HepG2 (cell line): ENCODE data around the gene PRSS12. TPM values are rescaled to one million over a fixed set of nuclear protein-coding genes. Genes with fewer than 3 reads are reported as not detected.
A peak's percentile ranks its signal among the peaks of the same experiment; 100 is the strongest.

ENCODE experiments used
- ATRX ChIP-seq: sonication (generic); formaldehyde crosslinking; IDR thresholded peaks from 2 replicates; pipeline ENCODE4 v1.4.0; 2020; ENCODE audit warnings: missing genetic modification reagents, borderline replicate concordance
- MBD4 ChIP-seq: IDR thresholded peaks from 2 replicates; pipeline ENCODE4 v1.6.1; 2012; ENCODE audit warnings: low read length, inconsistent platforms, borderline replicate concordance
- MIER3 ChIP-seq: IDR thresholded peaks from 2 replicates; pipeline ENCODE4 v1.6.1; 2016; ENCODE audit warnings: missing compliant biosample characterization, borderline replicate concordance
- MTF1 ChIP-seq: sonication (generic); formaldehyde crosslinking; IDR thresholded peaks from 2 replicates; pipeline ENCODE4 v1.5.0; 2020; ENCODE audit warnings: missing genetic modification reagents
- NFIC ChIP-seq: IDR thresholded peaks from 2 replicates; pipeline ENCODE4 v1.6.1; 2012; ENCODE audit warnings: mild to moderate bottlenecking, low read length, inconsistent platforms
- SMAD1 ChIP-seq: sonication (generic); formaldehyde crosslinking; IDR thresholded peaks from 2 replicates; pipeline ENCODE4 v1.4.0; 2020; ENCODE audit warnings: missing genetic modification reagents, low read depth, mild to moderate bottlenecking, borderline replicate concordance
- SMAD9 ChIP-seq: sonication (generic); formaldehyde crosslinking; IDR thresholded peaks from 2 replicates; pipeline ENCODE4 v1.5.1; 2020; ENCODE audit warnings: mild to moderate bottlenecking, missing genetic modification reagents
- ZNF101 ChIP-seq: sonication (generic); formaldehyde crosslinking; IDR thresholded peaks from 2 replicates; pipeline ENCODE4 v1.4.0; 2020; ENCODE audit warnings: mild to moderate bottlenecking, low read depth, missing genetic modification reagents, borderline replicate concordance
- ZNF3 ChIP-seq: IDR thresholded peaks from 2 replicates; pipeline ENCODE4 v1.7.0; 2017; ENCODE audit warnings: inconsistent platforms
- ZNF556 ChIP-seq: sonication (generic); formaldehyde crosslinking; IDR thresholded peaks from 2 replicates; pipeline ENCODE4 v1.4.0; 2020; ENCODE audit warnings: mild to moderate bottlenecking, missing genetic modification reagents, borderline replicate concordance
- ZNF652 ChIP-seq: IDR thresholded peaks from 2 replicates; pipeline ENCODE4 v1.6.1; 2016; ENCODE audit warnings: low read depth, borderline replicate concordance
- ZNF788 ChIP-seq: sonication (generic); formaldehyde crosslinking; IDR thresholded peaks from 2 replicates; pipeline ENCODE4 v1.5.0; 2020; ENCODE audit warnings: mild to moderate bottlenecking, missing genetic modification reagents, borderline replicate concordance
- ZNF839 ChIP-seq: sonication (generic); formaldehyde crosslinking; IDR thresholded peaks from 2 replicates; pipeline ENCODE4 v1.4.0; 2020; ENCODE audit warnings: missing genetic modification reagents, mild to moderate bottlenecking, borderline replicate concordance
- polyA plus RNA-seq, 8 experiments: library from polyadenylated mRNA; depleted of rRNA in 3 of 8; stranded (reverse) in 7 of 8; unstranded in 1 of 8; fragments of >200 nt; fragmentation: Illumina TruSeq in 4 of 8; extraction: Trizol in 4 of 8; gene quantifications; 2 replicates each; pipeline versions ENCODE4 v1.2.1 to v1.2.3, GENCODE V29; 2011 to 2016; ENCODE audit warnings: low read depth in 4 of 8, missing spikeins in 1 of 8, mixed read lengths in 1 of 8; ENCODE audit not compliant: insufficient read depth in 1 of 8
- total RNA-seq, 5 experiments: library from RNA; depleted of rRNA; stranded (reverse); fragments of >200 nt; fragmentation: Illumina TruSeq; extraction: Trizol; gene quantifications; 2 replicates each; pipeline ENCODE4 v1.2.3, GENCODE V29; 2016; ENCODE audit warnings: low read depth in 1 of 5
- TF ChIP-seq, protein P1 (sequence below): IDR thresholded peaks from 2 replicates; pipeline ENCODE4 v1.6.1; 2016; ENCODE audit warnings: low read depth, borderline replicate concordance
- TF ChIP-seq, protein P2 (sequence below): sonication (generic); formaldehyde crosslinking; IDR thresholded peaks from 2 replicates; pipeline ENCODE4 v1.5.1; 2020; ENCODE audit warnings: missing genetic modification reagents, mild to moderate bottlenecking, borderline replicate concordance
- TF ChIP-seq, protein P3 (sequence below): fragments of 450-650 bp; IDR thresholded peaks from 2 replicates; pipeline ENCODE4 v1.6.1; 2017
- TF ChIP-seq, protein P4 (sequence below): sonication (generic); formaldehyde crosslinking; IDR thresholded peaks from 2 replicates; pipeline ENCODE4 v1.5.0; 2020; ENCODE audit warnings: mild to moderate bottlenecking, missing genetic modification reagents
- TF ChIP-seq, protein P5 (sequence below): sonication (generic); formaldehyde crosslinking; IDR thresholded peaks from 2 replicates; pipeline ENCODE4 v1.4.0; 2020; ENCODE audit warnings: missing genetic modification reagents; ENCODE audit errors: not compliant biosample characterization
- TF ChIP-seq, protein P6 (sequence below): sonication (generic); formaldehyde crosslinking; IDR thresholded peaks from 2 replicates; pipeline ENCODE4 v1.4.0; 2020; ENCODE audit warnings: missing genetic modification reagents

PRSS12 gene
- total and polyA plus RNA-seq, 2 of the 13 experiments (the other 11 are each of a cell fraction or from before 2014, with no cell fraction given) = 0.02 TPM; not detected in 1

DNA sequence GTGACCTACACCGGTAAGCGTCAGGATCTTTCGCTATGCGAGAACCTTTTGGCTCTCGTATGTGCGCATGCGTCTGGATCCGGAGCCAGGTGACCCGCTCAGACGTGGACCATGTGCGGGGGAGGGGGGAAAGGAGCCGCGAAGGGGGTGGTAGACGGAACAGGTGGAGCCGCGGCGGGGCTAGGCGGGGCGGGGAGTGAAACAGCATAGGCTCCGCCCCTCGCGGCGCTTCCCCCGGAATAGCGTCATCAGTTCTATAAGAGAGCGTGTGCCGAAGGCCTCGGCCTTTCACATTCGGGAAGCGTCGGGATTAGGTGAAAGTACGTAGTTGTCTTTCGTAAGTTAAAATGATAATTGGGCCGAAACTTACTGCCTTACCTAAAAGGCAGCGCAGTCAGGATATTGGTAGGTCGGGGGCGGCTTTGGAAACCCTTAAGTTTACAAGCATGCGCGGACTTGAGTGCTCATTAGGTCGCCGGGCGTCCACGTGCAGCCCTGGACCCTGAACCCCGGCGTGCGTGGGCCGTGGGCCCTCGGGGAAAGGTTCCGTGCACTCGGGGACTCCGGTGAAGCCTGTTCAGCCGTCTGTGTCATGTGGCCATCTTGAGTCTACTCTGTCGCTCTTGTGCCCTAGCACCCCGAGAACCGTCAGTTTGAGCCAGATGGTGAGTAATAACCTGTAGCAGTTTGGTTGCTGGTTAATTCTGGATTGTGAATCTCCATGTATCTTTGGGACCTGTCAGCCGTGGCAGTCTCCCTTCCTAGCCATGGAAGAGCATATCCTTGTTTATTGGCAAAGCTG is 74.1 kb downstream of the PRSS12 start (continued):
- TF ChIP-seq, protein P1, sequence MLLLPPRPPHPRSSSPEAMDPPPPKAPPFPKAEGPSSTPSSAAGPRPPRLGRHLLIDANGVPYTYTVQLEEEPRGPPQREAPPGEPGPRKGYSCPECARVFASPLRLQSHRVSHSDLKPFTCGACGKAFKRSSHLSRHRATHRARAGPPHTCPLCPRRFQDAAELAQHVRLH (CRISPR knock-in tag) = peak; percentile 97
- TF ChIP-seq ZNF652 (CRISPR knock-in tag) = no peak
- TF ChIP-seq, protein P2, sequence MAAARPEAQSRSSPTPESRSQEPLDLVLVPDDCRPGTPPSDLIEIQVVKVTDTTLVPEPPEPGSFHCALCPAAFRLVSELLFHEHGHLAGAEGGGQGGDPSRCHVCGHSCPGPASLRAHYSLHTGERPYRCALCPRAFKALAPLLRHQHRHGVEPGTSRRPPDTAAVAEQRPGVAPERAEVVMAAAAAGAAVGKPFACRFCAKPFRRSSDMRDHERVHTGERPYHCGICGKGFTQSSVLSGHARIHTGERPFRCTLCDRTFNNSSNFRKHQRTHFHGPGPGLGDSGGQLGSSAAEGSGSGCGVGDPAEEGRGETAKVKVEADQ (CRISPR knock-in tag) = peak; percentile 61
- TF ChIP-seq SMAD1 (CRISPR knock-in tag) = peak; percentile 43; the same call in 1 of the 2 replicates
- no peak for TF ChIP-seq MIER3
- TF ChIP-seq MBD4 = no peak
- TF ChIP-seq ZNF788 (CRISPR knock-in tag) = no peak
- TF ChIP-seq, protein P3, sequence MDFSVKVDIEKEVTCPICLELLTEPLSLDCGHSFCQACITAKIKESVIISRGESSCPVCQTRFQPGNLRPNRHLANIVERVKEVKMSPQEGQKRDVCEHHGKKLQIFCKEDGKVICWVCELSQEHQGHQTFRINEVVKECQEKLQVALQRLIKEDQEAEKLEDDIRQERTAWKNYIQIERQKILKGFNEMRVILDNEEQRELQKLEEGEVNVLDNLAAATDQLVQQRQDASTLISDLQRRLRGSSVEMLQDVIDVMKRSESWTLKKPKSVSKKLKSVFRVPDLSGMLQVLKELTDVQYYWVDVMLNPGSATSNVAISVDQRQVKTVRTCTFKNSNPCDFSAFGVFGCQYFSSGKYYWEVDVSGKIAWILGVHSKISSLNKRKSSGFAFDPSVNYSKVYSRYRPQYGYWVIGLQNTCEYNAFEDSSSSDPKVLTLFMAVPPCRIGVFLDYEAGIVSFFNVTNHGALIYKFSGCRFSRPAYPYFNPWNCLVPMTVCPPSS = no peak
- no peak for TF ChIP-seq ZNF3 (CRISPR knock-in tag)
- peak; percentile 69; the same call in 1 of the 2 replicates for TF ChIP-seq MTF1 (CRISPR knock-in tag)
- TF ChIP-seq SMAD9 (CRISPR knock-in tag) = no peak
- TF ChIP-seq NFIC = 0 out of 2 replicates have a peak, but pooled peaks have one; percentile 35
- TF ChIP-seq ZNF556 = peak; percentile 51; the same call in 1 of the 2 replicates
- TF ChIP-seq, protein P4, sequence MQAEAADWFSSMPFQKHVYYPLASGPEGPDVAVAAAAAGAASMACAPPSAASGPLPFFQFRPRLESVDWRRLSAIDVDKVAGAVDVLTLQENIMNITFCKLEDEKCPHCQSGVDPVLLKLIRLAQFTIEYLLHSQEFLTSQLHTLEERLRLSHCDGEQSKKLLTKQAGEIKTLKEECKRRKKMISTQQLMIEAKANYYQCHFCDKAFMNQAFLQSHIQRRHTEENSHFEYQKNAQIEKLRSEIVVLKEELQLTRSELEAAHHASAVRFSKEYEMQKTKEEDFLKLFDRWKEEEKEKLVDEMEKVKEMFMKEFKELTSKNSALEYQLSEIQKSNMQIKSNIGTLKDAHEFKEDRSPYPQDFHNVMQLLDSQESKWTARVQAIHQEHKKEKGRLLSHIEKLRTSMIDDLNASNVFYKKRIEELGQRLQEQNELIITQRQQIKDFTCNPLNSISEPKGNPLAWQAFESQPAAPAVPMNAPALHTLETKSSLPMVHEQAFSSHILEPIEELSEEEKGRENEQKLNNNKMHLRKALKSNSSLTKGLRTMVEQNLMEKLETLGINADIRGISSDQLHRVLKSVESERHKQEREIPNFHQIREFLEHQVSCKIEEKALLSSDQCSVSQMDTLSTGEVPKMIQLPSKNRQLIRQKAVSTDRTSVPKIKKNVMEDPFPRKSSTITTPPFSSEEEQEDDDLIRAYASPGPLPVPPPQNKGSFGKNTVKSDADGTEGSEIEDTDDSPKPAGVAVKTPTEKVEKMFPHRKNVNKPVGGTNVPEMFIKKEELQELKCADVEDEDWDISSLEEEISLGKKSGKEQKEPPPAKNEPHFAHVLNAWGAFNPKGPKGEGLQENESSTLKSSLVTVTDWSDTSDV = no peak
- TF ChIP-seq, protein P5, sequence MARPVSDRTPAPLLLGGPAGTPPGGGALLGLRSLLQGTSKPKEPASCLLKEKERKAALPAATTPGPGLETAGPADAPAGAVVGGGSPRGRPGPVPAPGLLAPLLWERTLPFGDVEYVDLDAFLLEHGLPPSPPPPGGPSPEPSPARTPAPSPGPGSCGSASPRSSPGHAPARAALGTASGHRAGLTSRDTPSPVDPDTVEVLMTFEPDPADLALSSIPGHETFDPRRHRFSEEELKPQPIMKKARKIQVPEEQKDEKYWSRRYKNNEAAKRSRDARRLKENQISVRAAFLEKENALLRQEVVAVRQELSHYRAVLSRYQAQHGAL (CRISPR knock-in tag) = no peak
- TF ChIP-seq ATRX = no peak
- TF ChIP-seq ZNF101 = no peak
- TF ChIP-seq, protein P6, sequence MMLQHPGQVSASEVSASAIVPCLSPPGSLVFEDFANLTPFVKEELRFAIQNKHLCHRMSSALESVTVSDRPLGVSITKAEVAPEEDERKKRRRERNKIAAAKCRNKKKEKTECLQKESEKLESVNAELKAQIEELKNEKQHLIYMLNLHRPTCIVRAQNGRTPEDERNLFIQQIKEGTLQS (CRISPR knock-in tag) = peak; percentile 73; the same call in 1 of the 2 replicates
- TF ChIP-seq ZNF839 = no peak
